GM23248 (cell line): Measurements from ENCODE around the gene PDE6B. TPM values are rescaled to one million over a fixed set of nuclear protein-coding genes. Genes with fewer than 3 reads are reported as not detected.

Source experiments
- DNase-seq: peaks from one replicate; pipeline ENCODE4 v3.0.0-alpha.2; 2015
- H2AFZ ChIP-seq: fragments of 200-600 bp; sonication (generic); 2 replicates; pipeline ENCODE4 v1.6.1; 2016; ENCODE audit warnings: antibody characterized with exemption
- H3F3A ChIP-seq: fragments of 200-600 bp; sonication (generic); 2 replicates; pipeline ENCODE4 v1.6.1; 2016; ENCODE audit warnings: mild to moderate bottlenecking, antibody characterized with exemption, mixed run types; ENCODE audit not compliant: insufficient read depth
- H3K27ac ChIP-seq: fragments of 200-600 bp; sonication (generic); 2 replicates; pipeline ENCODE4 v1.5.1; 2016; ENCODE audit warnings: mild to moderate bottlenecking
- H3K27me3 ChIP-seq: fragments of 200-600 bp; sonication (generic); replicated peaks from 2 replicates; pipeline ENCODE4 v1.6.1; 2016; ENCODE audit warnings: mild to moderate bottlenecking; ENCODE audit not compliant: insufficient read depth
- H3K36me3 ChIP-seq: fragments of 200-600 bp; sonication (generic); 2 replicates; pipeline ENCODE4 v1.6.1; 2016; ENCODE audit warnings: low read depth, mild to moderate bottlenecking
- H3K4me1 ChIP-seq: fragments of 200-600 bp; sonication (generic); 2 replicates; pipeline ENCODE4 v1.6.1; 2016; ENCODE audit warnings: mild to moderate bottlenecking; ENCODE audit not compliant: insufficient read depth
- H3K4me2 ChIP-seq: fragments of 200-600 bp; sonication (generic); one replicate; pipeline ENCODE4 v1.6.1; 2016; ENCODE audit warnings: mild to moderate bottlenecking; ENCODE audit not compliant: unreplicated experiment
- H3K4me3 ChIP-seq: fragments of 200-600 bp; sonication (generic); 2 replicates; pipeline ENCODE4 v1.5.1; 2016; ENCODE audit warnings: mild to moderate bottlenecking
- H3K79me2 ChIP-seq: fragments of 200-600 bp; sonication (generic); 2 replicates; pipeline ENCODE4 v1.6.1; 2016; ENCODE audit warnings: mild to moderate bottlenecking; ENCODE audit not compliant: insufficient read depth
- H3K9ac ChIP-seq: fragments of 200-600 bp; sonication (generic); 2 replicates; pipeline ENCODE4 v1.6.1; 2016; ENCODE audit warnings: mild to moderate bottlenecking
- H3K9me2 ChIP-seq: fragments of 200-600 bp; sonication (generic); 2 replicates; pipeline ENCODE4 v1.6.1; 2016; ENCODE audit warnings: mixed run types, mild to moderate bottlenecking, moderate library complexity; ENCODE audit not compliant: insufficient read depth
- H3K9me3 ChIP-seq: fragments of 200-600 bp; sonication (generic); one replicate; pipeline ENCODE4 v1.6.1; 2017; ENCODE audit warnings: low read depth
- H4K20me1 ChIP-seq: fragments of 200-600 bp; sonication (generic); 2 replicates; pipeline ENCODE4 v1.6.0; 2016; ENCODE audit not compliant: insufficient read depth
- EZH2 ChIP-seq: fragments of 200-600 bp; sonication (generic); IDR thresholded peaks from 2 replicates; pipeline ENCODE4 v1.6.1; 2018; ENCODE audit warnings: antibody characterized with exemption, mild to moderate bottlenecking; ENCODE audit not compliant: insufficient read depth, poor library complexity, severe bottlenecking
- EZH2phosphoT487 ChIP-seq: fragments of 200-600 bp; sonication (generic); IDR thresholded peaks from 2 replicates; pipeline ENCODE4 v1.6.1; 2018; ENCODE audit warnings: antibody characterized with exemption, moderate library complexity, mild to moderate bottlenecking, low read depth; ENCODE audit not compliant: insufficient read depth
- WGBS, 2 experiments: methylation state at CpG; one replicate each; pipeline ENCODE4 v1.1.6; 2015 to 2017; ENCODE audit warnings: low lambda C conversion rate in 2 of 2, low coverage in 1 of 2; ENCODE audit errors: missing lambda C conversion rate in 2 of 2; 5-methylcytosine and 5-hydroxymethylcytosine counted together
- in situ Hi-C: fragments of 300-500 bp; cut with MboI; formaldehyde crosslinking; loops from 2 replicates; pipeline ENCODE4 v1.15.0; 2020
- polyA plus RNA-seq: library from polyadenylated mRNA; unstranded; fragments of >200 nt; fragmentation: Nextera tagmentation; extraction: Ambion mirVana; gene quantifications from 2 replicates; pipeline ENCODE4 v1.2.1, GENCODE V29; 2016
- total RNA-seq: library from RNA; depleted of rRNA; stranded (reverse); fragments of >200 nt; shearing (Covaris generic); gene quantifications from 2 replicates; pipeline ENCODE4 v1.2.3, GENCODE V29; 2014

PDE6B gene
- total and polyA plus RNA-seq, 2 experiments from 2014 or later: 0.11 TPM; not detected in 1

- in situ Hi-C loops: no loop called here
These were observed 84.7 kb downstream of the PDE6B start for GRCh38 chr4:710116-710515.

GRCh38 chr4:710916-711315 is 85.5 kb downstream of the PDE6B start:
- no peaks in the 10 kb centered on the region for H3K9me2 ChIP-seq
- no peak overlapping the region for H3K9ac ChIP-seq
- H2AFZ ChIP-seq: no peak overlapping the region
- no peak overlapping the region for H3K4me2 ChIP-seq
- in situ Hi-C loops: no loop called here
- no peaks in the 10 kb centered on the region for H3K27me3 ChIP-seq
- TF ChIP-seq EZH2 (no peak), EZH2phosphoT487 (no peak)
- H4K20me1 ChIP-seq: peaks cover 3% of the 10 kb centered on the region; the same call in 1 of the 2 replicates
- no peak for DNase-seq
- H3K4me1 ChIP-seq: peaks cover 7% of the 10 kb centered on the region; the same call in 1 of the 2 replicates
- H3K4me3 ChIP-seq: no peak overlapping the region
- 0 out of 2 replicates have a peak, but pooled peaks cover 4% of the 10 kb centered on the region for H3F3A ChIP-seq
- no peak overlapping the region for H3K27ac ChIP-seq
- no peaks in the 10 kb centered on the region for H3K36me3 ChIP-seq
- 68 to 80% methylated on average over 13 of the region's 13 CpGs for WGBS, 2 experiments
- H3K9me3 ChIP-seq: no peaks in the 10 kb centered on the region
- H3K79me2 ChIP-seq: peaks cover 94% of the 10 kb centered on the region

More at GRCh38 chr4:710116-710515, 84.7 kb downstream of the PDE6B start:
- Histone ChIP-seq H3K4me1 (peaks cover 7% of the 10 kb centered on the region; the same call in 1 of the 2 replicates), H2AFZ (no peak overlapping the region), H3K4me2 (no peak overlapping the region), H3K9ac (no peak overlapping the region), H3F3A (0 out of 2 replicates have a peak, but pooled peaks cover 4% of the 10 kb centered on the region), H3K9me2 (no peaks in the 10 kb centered on the region), H4K20me1 (peaks cover 3% of the 10 kb centered on the region; the same call in 1 of the 2 replicates), H3K27me3 (no peaks in the 10 kb centered on the region), H3K9me3 (no peaks in the 10 kb centered on the region), H3K27ac (no peak overlapping the region), H3K4me3 (no peak overlapping the region), H3K79me2 (peaks cover 95% of the 10 kb centered on the region), H3K36me3 (no peaks in the 10 kb centered on the region)
- DNase-seq: no peak
- WGBS, 2 experiments: 68 to 79% methylated on average over 9 of the region's 9 CpGs
- no peak for TF ChIP-seq EZH2
- no peak for TF ChIP-seq EZH2phosphoT487

- H3F3A ChIP-seq: 0 out of 2 replicates have a peak, but pooled peaks cover 4% of the 10 kb centered on the region
- in situ Hi-C loops: no loop called here
- H4K20me1 ChIP-seq: peaks cover 3% of the 10 kb centered on the region; the same call in 1 of the 2 replicates
These were observed 86.7 kb downstream of the PDE6B start for GRCh38 chr4:712093-712492.

GRCh38 chr4:712916-713632 is 87.7 kb downstream of the PDE6B start:
- 81 to 86% methylated on average over 5 to 9 of the region's 9 CpGs for WGBS, 2 experiments
- H4K20me1 ChIP-seq: peaks cover 3% of the 10 kb centered on the region; the same call in 1 of the 2 replicates
- TF ChIP-seq EZH2 (no peak), EZH2phosphoT487 (no peak)
- no peak for DNase-seq
- H3K27ac ChIP-seq: no peak overlapping the region
- no peaks in the 10 kb centered on the region for H3K9me2 ChIP-seq
- no peak overlapping the region for H3K4me3 ChIP-seq
- H3K79me2 ChIP-seq: peaks cover 83% of the 10 kb centered on the region
- no peak overlapping the region for H3K9ac ChIP-seq
- no peaks in the 10 kb centered on the region for H3K36me3 ChIP-seq
- 0 out of 2 replicates have a peak, but pooled peaks cover 4% of the 10 kb centered on the region for H3F3A ChIP-seq
- H3K4me1 ChIP-seq: peaks cover 6% of the 10 kb centered on the region; the same call in 1 of the 2 replicates
- no peaks in the 10 kb centered on the region for H3K9me3 ChIP-seq
- in situ Hi-C loops: no loop called here
- no peak overlapping the region for H2AFZ ChIP-seq
- no peak overlapping the region for H3K4me2 ChIP-seq
- H3K27me3 ChIP-seq: no peaks in the 10 kb centered on the region

More at GRCh38 chr4:712093-712492, 86.7 kb downstream of the PDE6B start:
- H3K27ac ChIP-seq: no peak overlapping the region
- H3K27me3 ChIP-seq: no peaks in the 10 kb centered on the region
- no peak overlapping the region for H2AFZ ChIP-seq
- 40 to 44% methylated on average over 3 of the region's 3 CpGs for WGBS, 2 experiments
- H3K4me2 ChIP-seq: no peak overlapping the region
- no peak for TF ChIP-seq EZH2
- TF ChIP-seq EZH2phosphoT487: no peak
- no peak overlapping the region for H3K4me3 ChIP-seq
- no peaks in the 10 kb centered on the region for H3K36me3 ChIP-seq
- no peak overlapping the region for H3K9ac ChIP-seq
- DNase-seq: no peak
- H3K9me3 ChIP-seq: no peaks in the 10 kb centered on the region
- H3K4me1 ChIP-seq: peaks cover 7% of the 10 kb centered on the region; the same call in 1 of the 2 replicates
- H3K9me2 ChIP-seq: no peaks in the 10 kb centered on the region
- H3K79me2 ChIP-seq: peaks cover 83% of the 10 kb centered on the region
